GM23338 (cell line): ENCODE results near the gene SDHB. TPM values are rescaled to one million over a fixed set of nuclear protein-coding genes. Genes with fewer than 3 reads are reported as not detected.

Experiments used
- ATAC-seq: fragments of 200-7000 bp; cut with Tn5 transposase; 3 replicates; pipeline ENCODE4 v1.9.1; 2020
- DNase-seq: peaks from one replicate; pipeline ENCODE4 v3.0.0-alpha.2; 2015; ENCODE audit warnings: low spot score
- H2AFZ ChIP-seq: fragments of 200-600 bp; sonication (generic); 2 replicates; pipeline ENCODE4 v1.8.0; 2016; ENCODE audit warnings: antibody characterized with exemption, mild to moderate bottlenecking, moderate library complexity
- H3F3A ChIP-seq: fragments of 200-600 bp; sonication (generic); replicated peaks from 2 replicates; pipeline ENCODE4 v1.8.0; 2017; ENCODE audit warnings: antibody characterized with exemption, mixed run types, low read depth
- H3K27ac ChIP-seq: fragments of 200-600 bp; sonication (generic); 2 replicates; pipeline ENCODE4 v1.6.1; 2016; ENCODE audit warnings: low read depth
- H3K27me3 ChIP-seq: fragments of 200-600 bp; sonication (generic); 2 replicates; pipeline ENCODE4 v1.8.0; 2016; ENCODE audit warnings: mild to moderate bottlenecking, mixed run types, moderate library complexity; ENCODE audit not compliant: insufficient read depth
- H3K36me3 ChIP-seq: fragments of 200-600 bp; sonication (generic); 2 replicates; pipeline ENCODE4 v1.8.0; 2016; ENCODE audit warnings: mild to moderate bottlenecking; ENCODE audit not compliant: insufficient read depth
- H3K4me1 ChIP-seq: fragments of 200-600 bp; sonication (generic); 2 replicates; pipeline ENCODE4 v1.8.0; 2016; ENCODE audit warnings: mild to moderate bottlenecking, moderate library complexity; ENCODE audit not compliant: insufficient read depth
- H3K4me2 ChIP-seq: fragments of 200-600 bp; sonication (generic); 2 replicates; pipeline ENCODE4 v1.7.1; 2017; ENCODE audit warnings: mixed run types
- H3K4me3 ChIP-seq: fragments of 200-600 bp; sonication (generic); 2 replicates; pipeline ENCODE4 v1.6.1; 2016; ENCODE audit warnings: mixed run types
- H3K79me2 ChIP-seq: fragments of 200-600 bp; sonication (generic); replicated peaks from 2 replicates; pipeline ENCODE4 v1.8.0; 2017; ENCODE audit warnings: mild to moderate bottlenecking; ENCODE audit not compliant: insufficient read depth
- H3K9me2 ChIP-seq: fragments of 200-600 bp; sonication (generic); 2 replicates; pipeline ENCODE4 v1.8.0; 2017; ENCODE audit not compliant: insufficient read depth
- H4K20me1 ChIP-seq: fragments of 200-600 bp; sonication (generic); replicated peaks from 2 replicates; pipeline ENCODE4 v1.8.0; 2017; ENCODE audit warnings: mild to moderate bottlenecking; ENCODE audit not compliant: insufficient read depth
- H3K27ac Mint-ChIP-seq: 2 replicates; pipeline ENCODE4 v1.8.0; 2020; ENCODE audit warnings: inconsistent platforms, mild to moderate bottlenecking, moderate library complexity, mixed read lengths
- H3K27me3 Mint-ChIP-seq: 3 replicates; pipeline ENCODE4 v1.8.0; 2022; ENCODE audit warnings: low read depth, mild to moderate bottlenecking, moderate library complexity, mixed read lengths, inconsistent platforms; ENCODE audit not compliant: insufficient read depth, poor library complexity
- H3K36me3 Mint-ChIP-seq: 3 replicates; pipeline ENCODE4 v1.8.0; 2021; ENCODE audit warnings: low read depth, mild to moderate bottlenecking, inconsistent platforms, moderate library complexity, mixed read lengths
- H3K4me1 Mint-ChIP-seq: 3 replicates; pipeline ENCODE4 v1.8.0; 2020; ENCODE audit warnings: mild to moderate bottlenecking, inconsistent platforms, mixed read lengths
- H3K4me3 Mint-ChIP-seq: 3 replicates; pipeline ENCODE4 v1.8.0; 2021; ENCODE audit warnings: moderate library complexity, mild to moderate bottlenecking, inconsistent platforms, mixed read lengths
- H3K9me3 Mint-ChIP-seq: 3 replicates; pipeline ENCODE4 v1.8.0; 2020; ENCODE audit warnings: moderate library complexity, mild to moderate bottlenecking, inconsistent platforms, mixed read lengths
- CREB1 ChIP-seq: fragments of 250-450 bp; sonication (Bioruptor Pico); IDR thresholded peaks from 2 replicates; pipeline ENCODE4 v1.5.0; 2020; ENCODE audit warnings: low read depth, mild to moderate bottlenecking, moderate library complexity
- EZH2 ChIP-seq: fragments of 200-600 bp; sonication (generic); IDR thresholded peaks from one replicate; pipeline ENCODE4 v1.8.0; 2017; ENCODE audit warnings: antibody characterized with exemption, mild to moderate bottlenecking, low read depth; ENCODE audit not compliant: unreplicated experiment
- JUNB ChIP-seq: IDR thresholded peaks from one replicate; pipeline ENCODE4 v1.6.1; 2016; ENCODE audit warnings: antibody characterized with exemption; ENCODE audit not compliant: unreplicated experiment
- NANOG ChIP-seq: IDR thresholded peaks from 2 replicates; pipeline ENCODE4 v1.6.1; 2016; ENCODE audit warnings: antibody characterized with exemption, borderline replicate concordance
- ZNF331 ChIP-seq: fragments of 250-450 bp; sonication (Bioruptor Pico); IDR thresholded peaks from 2 replicates; pipeline ENCODE4 v1.5.0; 2020; ENCODE audit warnings: low read depth, mild to moderate bottlenecking, moderate library complexity
- polyA plus RNA-seq: library from polyadenylated mRNA; unstranded; fragments of >200 nt; fragmentation: Nextera tagmentation; extraction: Ambion mirVana; gene quantifications from 2 replicates; pipeline ENCODE4 v1.2.1, GENCODE V29; 2016
- total RNA-seq: library from RNA; depleted of rRNA; stranded (reverse); fragments of >200 nt; shearing (Covaris generic); gene quantifications from 2 replicates; pipeline ENCODE4 v1.2.3, GENCODE V29; 2014
- TF ChIP-seq, protein P1 (sequence below): IDR thresholded peaks from one replicate; pipeline ENCODE4 v1.6.1; 2018; ENCODE audit warnings: antibody characterized with exemption; ENCODE audit not compliant: unreplicated experiment

The SDHB gene
- total and polyA plus RNA-seq, 2 experiments from 2014 or later: 72.8 to 112 TPM

DNA sequence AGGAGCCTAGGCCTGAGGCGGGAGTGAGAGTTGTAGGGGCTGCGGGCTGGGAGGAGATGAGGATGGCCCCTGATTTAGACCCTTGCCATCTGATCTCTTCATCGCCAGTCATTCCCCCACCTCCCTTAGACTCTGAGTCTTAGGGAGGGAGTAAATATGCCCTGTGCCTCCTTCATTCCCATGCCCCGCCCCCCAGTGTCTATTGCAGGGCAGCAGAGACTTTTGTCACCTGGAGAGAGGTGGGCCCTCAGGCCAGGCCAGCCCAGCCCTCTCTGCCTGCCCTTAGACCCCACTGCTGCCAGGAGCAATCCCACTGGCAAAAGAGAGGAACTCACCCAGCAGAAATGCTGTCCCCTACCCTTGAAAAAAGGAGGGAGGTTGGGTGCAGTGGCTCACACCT, 70.2 kb downstream of the SDHB start:
- no peak for ATAC-seq
- Mint-ChIP-seq H3K9me3 (no peaks in the 10 kb centered on the region; the same call in 2 of the 3 replicates), H3K4me1 (peaks cover 25% of the 10 kb centered on the region), H3K27me3 (peaks cover 19% of the 10 kb centered on the region), H3K36me3 (peaks cover 6% of the 10 kb centered on the region; the same call in 1 of the 3 replicates), H3K4me3 (no peak overlapping the region), H3K27ac (no peak overlapping the region)
- DNase-seq: no peak
- Histone ChIP-seq H3K4me2 (no peak overlapping the region), H4K20me1 (no peaks in the 10 kb centered on the region), H3K4me3 (no peak overlapping the region), H3F3A (peaks cover 14% of the 10 kb centered on the region; the same call in 1 of the 2 replicates), H3K9me2 (no peaks in the 10 kb centered on the region), H3K27me3 (no peaks in the 10 kb centered on the region), H3K27ac (no peak overlapping the region), H3K36me3 (no peaks in the 10 kb centered on the region), H2AFZ (no peak overlapping the region), H3K4me1 (peaks cover 7% of the 10 kb centered on the region), H3K79me2 (peaks cover 13% of the 10 kb centered on the region)
- TF ChIP-seq CREB1: no peak
- no peak for TF ChIP-seq ZNF331 (CRISPR knock-in tag)
- TF ChIP-seq EZH2: no peak
- TF ChIP-seq JUNB: no peak

DNA sequence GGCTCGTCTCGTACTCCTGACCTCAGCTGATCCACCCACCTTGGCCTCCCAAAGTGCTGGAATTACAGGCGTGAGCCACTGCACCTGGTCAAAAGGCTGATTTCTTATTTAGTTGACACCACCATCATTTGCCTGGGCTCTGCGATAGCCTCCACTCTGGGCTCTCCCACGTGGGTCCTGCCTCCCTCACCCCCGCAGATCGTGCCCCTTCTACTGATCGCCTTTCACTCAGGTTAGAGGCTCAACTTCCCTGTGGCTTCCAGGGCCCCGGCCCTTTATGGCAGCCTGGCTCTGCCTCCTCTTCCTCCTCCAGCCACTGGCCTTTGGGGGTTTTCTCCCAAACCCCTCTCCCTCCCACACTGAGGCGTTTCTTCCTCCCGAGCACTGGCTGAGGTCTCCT, 70.9 kb downstream of the SDHB start:
- Mint-ChIP-seq H3K4me3 (no peak overlapping the region; the same call in 2 of the 3 replicates), H3K27me3 (peaks cover 19% of the 10 kb centered on the region), H3K36me3 (peaks cover 7% of the 10 kb centered on the region; the same call in 2 of the 3 replicates), H3K9me3 (no peaks in the 10 kb centered on the region; the same call in 2 of the 3 replicates), H3K27ac (no peak overlapping the region), H3K4me1 (peaks cover 29% of the 10 kb centered on the region)
- Histone ChIP-seq H3K27ac (no peak overlapping the region), H3F3A (peaks cover 15% of the 10 kb centered on the region; the same call in 1 of the 2 replicates), H3K9me2 (no peaks in the 10 kb centered on the region), H3K4me3 (no peak overlapping the region), H3K4me1 (peaks cover 7% of the 10 kb centered on the region), H3K4me2 (no peak overlapping the region), H3K79me2 (peaks cover 21% of the 10 kb centered on the region), H4K20me1 (no peaks in the 10 kb centered on the region), H2AFZ (peak overlapping the region; percentile 43; the same call in 1 of the 2 replicates), H3K27me3 (no peaks in the 10 kb centered on the region), H3K36me3 (no peaks in the 10 kb centered on the region)
- DNase-seq (no peak), ATAC-seq (no peak)
- TF ChIP-seq CREB1 (no peak), ZNF331 (CRISPR knock-in tag) (no peak), JUNB (no peak), NANOG (no peak)
- TF ChIP-seq, protein P1, sequence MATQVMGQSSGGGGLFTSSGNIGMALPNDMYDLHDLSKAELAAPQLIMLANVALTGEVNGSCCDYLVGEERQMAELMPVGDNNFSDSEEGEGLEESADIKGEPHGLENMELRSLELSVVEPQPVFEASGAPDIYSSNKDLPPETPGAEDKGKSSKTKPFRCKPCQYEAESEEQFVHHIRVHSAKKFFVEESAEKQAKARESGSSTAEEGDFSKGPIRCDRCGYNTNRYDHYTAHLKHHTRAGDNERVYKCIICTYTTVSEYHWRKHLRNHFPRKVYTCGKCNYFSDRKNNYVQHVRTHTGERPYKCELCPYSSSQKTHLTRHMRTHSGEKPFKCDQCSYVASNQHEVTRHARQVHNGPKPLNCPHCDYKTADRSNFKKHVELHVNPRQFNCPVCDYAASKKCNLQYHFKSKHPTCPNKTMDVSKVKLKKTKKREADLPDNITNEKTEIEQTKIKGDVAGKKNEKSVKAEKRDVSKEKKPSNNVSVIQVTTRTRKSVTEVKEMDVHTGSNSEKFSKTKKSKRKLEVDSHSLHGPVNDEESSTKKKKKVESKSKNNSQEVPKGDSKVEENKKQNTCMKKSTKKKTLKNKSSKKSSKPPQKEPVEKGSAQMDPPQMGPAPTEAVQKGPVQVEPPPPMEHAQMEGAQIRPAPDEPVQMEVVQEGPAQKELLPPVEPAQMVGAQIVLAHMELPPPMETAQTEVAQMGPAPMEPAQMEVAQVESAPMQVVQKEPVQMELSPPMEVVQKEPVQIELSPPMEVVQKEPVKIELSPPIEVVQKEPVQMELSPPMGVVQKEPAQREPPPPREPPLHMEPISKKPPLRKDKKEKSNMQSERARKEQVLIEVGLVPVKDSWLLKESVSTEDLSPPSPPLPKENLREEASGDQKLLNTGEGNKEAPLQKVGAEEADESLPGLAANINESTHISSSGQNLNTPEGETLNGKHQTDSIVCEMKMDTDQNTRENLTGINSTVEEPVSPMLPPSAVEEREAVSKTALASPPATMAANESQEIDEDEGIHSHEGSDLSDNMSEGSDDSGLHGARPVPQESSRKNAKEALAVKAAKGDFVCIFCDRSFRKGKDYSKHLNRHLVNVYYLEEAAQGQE: no peak
